ENCODE measurements around the gene G3BP1.
"Not testable (repeated sequence)": the region's sequence is repeated elsewhere in the genome, so short reads cannot be mapped to it uniquely, and the experiment has no call there.

G3BP1 gene

GRCh38 chr5:151757233-151758140 lies 14.3 kb upstream of the G3BP1 start:
- peak; percentile 32 for DNase-seq

DNA sequence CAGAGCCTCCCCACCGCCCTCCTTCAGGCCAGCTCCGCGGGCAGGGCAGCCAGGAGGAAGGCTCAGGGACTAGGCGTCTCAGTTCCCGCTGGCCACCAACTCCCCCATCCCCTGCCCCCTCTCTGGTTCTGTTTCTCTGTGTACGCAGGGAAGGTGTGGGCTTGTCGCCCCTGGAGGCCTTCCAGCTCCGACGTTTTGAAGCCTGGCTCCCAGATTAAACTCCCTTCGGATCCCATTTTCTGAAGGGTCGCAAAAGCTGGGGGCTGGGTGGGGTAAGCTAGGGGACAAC lies 13.7 kb upstream of the G3BP1 start:
- no peak for DNase-seq

- peak; percentile 89 for DNase-seq
Observed at GRCh38 chr5:151758430-151759241, 13.1 kb upstream of the G3BP1 start, which contains the start of gene ATOX1. TSS of gene ATOX1 (minus strand) at chr5:151758631. CDS start at chr5:151758551, 80 bp downstream.

- DNase-seq, result no peak
Observed at GRCh38 chr5:151764801-151765200, 7.0 kb upstream of the G3BP1 start.

DNA sequence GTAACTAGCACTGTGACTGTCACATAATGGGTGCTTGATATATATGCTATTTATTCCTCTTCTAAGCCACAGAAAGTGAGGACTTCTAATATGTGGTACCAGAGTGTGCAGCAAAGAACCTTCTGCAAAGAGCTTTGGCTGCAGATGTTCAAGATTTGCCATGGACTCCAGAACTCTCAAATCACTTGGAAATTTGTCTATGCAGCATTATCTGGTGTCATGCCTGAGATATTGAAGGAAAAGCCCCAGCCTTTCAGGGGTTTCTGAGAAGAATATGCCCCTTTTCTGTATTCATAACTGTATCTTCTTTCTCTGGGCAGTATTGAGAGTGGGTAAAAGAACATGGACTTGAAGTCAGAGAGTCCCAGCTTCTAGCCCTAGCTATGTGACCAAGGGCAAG lies 4.8 kb upstream of the G3BP1 start:
- no peak for DNase-seq

GRCh38 chr5:151770383-151771258 lies 1.1 kb upstream of the G3BP1 start:
- DNase-seq, result peak; percentile 63

DNA sequence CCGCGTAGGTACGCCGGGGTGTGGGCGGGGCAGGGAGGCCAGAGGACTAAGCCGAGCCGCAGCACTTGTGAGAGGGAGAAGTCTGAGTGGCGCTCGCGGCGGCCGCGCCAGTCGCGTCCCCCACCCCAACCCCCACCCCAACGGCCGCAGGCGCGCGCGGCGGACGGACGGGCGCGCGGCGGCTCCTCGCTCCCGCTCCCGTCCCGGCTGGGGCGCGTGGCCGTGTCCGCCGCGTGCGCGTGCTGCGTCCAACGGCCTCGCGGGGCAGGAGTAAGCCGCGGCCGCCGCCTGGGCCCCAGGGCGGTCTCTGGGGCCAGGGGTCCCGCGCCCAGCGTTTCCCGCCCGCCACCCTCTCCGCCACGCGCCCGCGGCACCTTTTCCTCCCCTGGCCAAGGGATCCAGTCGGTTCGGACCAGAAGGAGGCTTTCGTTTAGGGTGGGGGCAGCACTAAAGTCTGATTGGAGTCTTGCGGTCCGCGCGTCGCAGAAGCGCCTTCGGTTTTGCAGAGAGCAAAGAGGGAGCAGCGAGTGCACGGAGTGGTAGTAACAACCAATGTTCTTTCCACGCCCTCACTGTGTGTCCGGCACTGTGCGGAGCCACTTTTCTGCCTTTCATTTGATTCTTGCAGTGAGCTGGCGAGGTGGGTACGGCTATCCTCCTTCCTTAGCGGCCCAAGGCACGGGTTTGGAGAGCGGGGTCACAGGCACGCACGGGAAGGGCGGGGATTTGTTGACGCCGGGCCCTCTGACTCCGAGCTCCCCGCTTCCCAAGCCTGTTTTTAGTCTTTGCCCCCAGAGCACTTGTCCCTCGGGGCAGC lies 483 bp downstream of the G3BP1 start:
- peak; percentile 28 for DNase-seq

DNA sequence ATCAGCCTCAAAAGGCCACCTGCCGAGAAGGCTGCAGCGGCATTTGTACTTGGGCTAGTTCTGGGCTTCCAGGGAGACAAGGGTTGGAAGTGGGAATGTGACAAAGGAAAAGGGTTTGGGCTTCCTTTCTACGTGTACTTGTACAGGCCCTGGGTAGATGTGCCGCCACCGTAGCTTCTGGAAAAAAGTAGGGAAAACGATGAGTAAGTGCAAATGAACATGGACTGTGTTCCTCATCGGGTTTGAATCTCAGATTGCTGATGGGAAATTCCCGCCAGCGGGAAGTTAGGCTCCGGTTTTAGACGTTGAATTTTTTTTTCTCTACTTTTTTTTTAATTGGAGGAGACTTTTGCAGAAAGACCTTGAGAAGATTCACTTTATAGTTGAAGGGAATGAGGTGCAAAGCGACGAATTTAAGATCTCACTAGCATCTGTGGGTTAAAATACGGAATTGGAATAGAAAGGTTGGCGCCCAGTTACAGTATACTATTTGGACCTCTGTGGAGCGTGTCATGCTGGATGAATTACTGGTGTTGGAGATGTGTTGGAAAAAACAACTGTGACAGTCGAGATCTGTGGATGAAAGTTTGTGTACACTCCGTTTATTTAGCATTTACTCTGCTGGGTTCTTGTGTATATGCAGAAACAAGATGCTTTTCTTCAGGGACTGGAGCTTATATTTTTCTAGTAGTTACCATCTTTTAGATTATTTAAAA lies 1.2 kb downstream of the G3BP1 start:
- no peak for DNase-seq

DNA sequence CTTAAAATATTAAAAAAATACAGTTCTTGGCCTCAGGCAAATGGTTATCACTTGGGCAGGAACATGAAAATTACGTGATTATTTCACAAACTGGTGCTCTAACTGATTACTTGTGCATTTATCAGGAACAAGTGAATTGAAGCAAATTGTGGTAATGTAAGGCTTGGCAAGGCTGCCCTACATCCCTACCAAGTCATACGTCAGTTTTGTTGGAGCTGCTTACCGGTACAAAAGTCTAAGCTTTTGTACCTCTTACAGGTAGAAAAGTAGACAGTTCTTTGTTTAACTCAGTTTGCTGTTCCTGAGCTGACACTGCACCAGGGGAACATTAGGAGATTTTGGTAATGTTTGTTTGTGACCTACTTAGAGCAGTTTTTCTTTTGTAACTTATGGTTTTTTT lies 2.2 kb downstream of the G3BP1 start:
- no peak for DNase-seq

DNA sequence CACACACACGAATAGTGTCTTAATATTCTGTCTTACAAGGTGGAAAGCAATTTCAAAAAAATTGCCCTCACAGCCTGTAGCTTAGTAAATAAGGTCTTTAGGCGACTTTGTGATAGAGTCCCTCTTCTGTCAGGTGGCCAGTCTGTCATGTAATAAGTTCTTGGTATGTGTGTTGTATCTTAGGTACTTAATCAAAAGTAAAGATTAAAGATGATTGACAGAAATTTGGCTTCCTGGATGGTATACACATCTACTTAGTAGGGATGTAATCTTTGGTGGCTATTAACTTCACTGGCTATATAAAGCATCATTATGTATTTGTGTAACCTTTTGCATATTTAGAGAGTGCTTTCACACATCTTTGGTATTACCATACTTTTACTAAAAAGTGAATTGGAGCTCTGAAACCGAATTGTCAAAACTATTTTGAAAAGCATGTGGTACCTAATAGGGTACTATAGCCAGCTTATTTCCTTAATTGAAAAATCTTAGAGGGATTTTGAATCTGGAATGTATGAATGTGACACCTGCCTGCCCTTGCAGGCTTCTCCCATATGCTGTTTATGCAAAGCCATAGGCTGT lies 3.4 kb downstream of the G3BP1 start:
- no peak for DNase-seq

- DNase-seq, result no peak
Observed at GRCh38 chr5:151779531-151780125, 7.9 kb downstream of the G3BP1 start.

- no peak for DNase-seq
Observed at GRCh38 chr5:151780348-151780747, 8.6 kb downstream of the G3BP1 start.

GRCh38 chr5:151781201-151781600 lies 9.4 kb downstream of the G3BP1 start:
- DNase-seq, result no peak

DNA sequence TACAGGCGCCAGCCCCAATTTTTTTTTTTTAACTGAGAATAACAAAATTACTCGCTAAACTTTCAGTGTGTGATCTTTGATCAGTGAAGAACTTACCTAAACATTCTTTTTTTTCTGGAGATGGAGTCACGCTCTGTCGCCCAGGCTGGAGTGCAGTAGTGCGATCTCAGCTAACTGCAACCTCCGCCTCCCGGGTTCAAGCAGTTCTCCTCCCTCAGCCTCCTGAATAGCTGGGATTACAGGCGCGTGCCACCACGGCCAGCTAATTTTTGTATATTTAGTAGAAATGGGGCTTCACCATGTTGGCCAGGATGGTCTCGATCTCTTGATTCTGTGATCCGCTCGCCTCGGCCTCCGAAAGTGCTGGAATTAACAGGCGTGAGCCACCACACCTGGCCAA lies 11.9 kb downstream of the G3BP1 start:
- not testable (repeated sequence) for DNase-seq

- no peak for DNase-seq
Observed at GRCh38 chr5:151784141-151784540, 12.4 kb downstream of the G3BP1 start.

- no peak for DNase-seq
Observed at GRCh38 chr5:151786468-151786867, 14.7 kb downstream of the G3BP1 start.

DNA sequence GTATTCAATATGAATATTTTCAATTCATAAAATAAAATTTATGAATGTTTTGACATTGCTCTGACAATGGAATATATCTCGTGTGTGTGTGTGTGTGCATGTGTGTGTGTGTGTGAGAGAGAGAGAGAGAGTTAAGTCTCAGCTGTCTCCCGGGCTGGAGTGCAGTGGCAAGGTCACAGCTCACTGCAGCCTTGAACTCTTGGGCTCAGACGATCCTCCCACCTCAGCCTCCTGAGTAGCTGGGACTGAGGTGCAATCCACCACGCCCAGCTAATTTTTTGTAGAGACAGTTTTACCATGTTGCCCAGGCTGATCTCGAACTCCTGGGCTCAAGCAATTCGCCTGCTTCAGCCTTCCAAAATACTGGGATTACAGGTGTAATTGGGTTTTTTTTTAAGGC lies 16.1 kb downstream of the G3BP1 start:
- DNase-seq, result no peak

- no peak for DNase-seq
Observed at GRCh38 chr5:151793358-151793757, 21.6 kb downstream of the G3BP1 start.

GRCh38 chr5:151795426-151795825 lies 23.7 kb downstream of the G3BP1 start:
- DNase-seq, result no peak

GRCh38 chr5:151798674-151799073 lies 26.9 kb downstream of the G3BP1 start:
- DNase-seq, result no peak

DNA sequence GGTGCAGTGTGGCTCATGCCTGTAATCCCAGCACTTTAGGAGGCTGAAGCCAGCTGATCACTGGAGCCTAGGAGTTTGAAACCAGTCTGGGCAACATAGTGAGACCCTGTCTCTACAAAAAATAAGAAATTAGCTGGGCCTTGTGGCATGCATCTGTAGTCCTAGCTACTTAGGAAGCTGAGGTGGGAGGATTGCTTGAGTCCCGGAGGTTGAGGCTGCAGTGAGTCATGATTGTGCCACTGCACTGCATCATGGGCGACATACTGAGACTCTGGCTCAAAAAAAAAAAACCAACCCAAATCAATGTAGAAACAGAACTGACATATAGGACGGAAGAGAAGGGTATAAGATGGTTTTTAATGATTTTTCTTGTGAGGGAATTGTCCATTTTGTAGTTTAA lies 27.7 kb downstream of the G3BP1 start:
- DNase-seq, result no peak
